PC-3 (cell line): ENCODE data around the gene GFOD1. TPM values are rescaled to one million over a fixed set of nuclear protein-coding genes. Genes with fewer than 3 reads are reported as not detected.

ENCODE experiments used
- ATAC-seq: fragments of 200-7000 bp; cut with Tn5 transposase; 2 replicates; pipeline ENCODE4 v1.9.1; 2020; ENCODE audit warnings: mild to moderate bottlenecking, moderate library complexity
- BruUV-seq: library from RNA; stranded (reverse); fragments of 400-500 nt; replicated peaks from 2 replicates; lab custom pipeline; 2021; lab: Mats Ljungman, UMichigan
- CTCF ChIA-PET: fragments of 300-600 bp; sonication (Branson Sonifier 250); formaldehyde crosslinking; loops from one replicate; lab custom pipeline; 2022; ENCODE audit warnings: antibody characterized with exemption; lab: Charles Lee
- POLR2A ChIA-PET: fragments of 300-600 bp; sonication (Branson Sonifier 250); formaldehyde crosslinking; loops from one replicate; lab custom pipeline; 2022; ENCODE audit warnings: antibody characterized with exemption; ENCODE audit not compliant: unreplicated experiment; lab: Charles Lee
- DNase-seq: peaks from one replicate; pipeline ENCODE4 v3.0.0-alpha.2; 2015
- H2AFZ ChIP-seq: fragments of 300-600 bp; sonication (generic); 2 replicates; pipeline ENCODE4 v1.6.0; 2016; ENCODE audit warnings: antibody characterized with exemption, low read length
- H3F3A ChIP-seq: fragments of 300-600 bp; sonication (generic); one replicate; pipeline ENCODE4 v1.6.0; 2017; ENCODE audit warnings: antibody characterized with exemption, low read length, control low read depth, mild to moderate bottlenecking; ENCODE audit not compliant: unreplicated experiment
- H3K27ac ChIP-seq: fragments of 300-600 bp; sonication (generic); 2 replicates; pipeline ENCODE4 v1.5.1; 2016; ENCODE audit warnings: mild to moderate bottlenecking, low read length
- H3K27me3 ChIP-seq: fragments of 300-600 bp; sonication (generic); 2 replicates; pipeline ENCODE4 v1.6.1; 2016; ENCODE audit warnings: low read length, mixed read lengths
- H3K36me3 ChIP-seq: fragments of 300-600 bp; sonication (generic); 2 replicates; pipeline ENCODE4 v1.6.1; 2016; ENCODE audit warnings: low read depth, mixed run types, low read length, mixed read lengths
- H3K4me1 ChIP-seq: fragments of 300-600 bp; sonication (generic); 2 replicates; pipeline ENCODE4 v1.5.1; 2016; ENCODE audit warnings: low read length; ENCODE audit not compliant: insufficient read depth
- H3K4me2 ChIP-seq: fragments of 300-600 bp; sonication (generic); 2 replicates; pipeline ENCODE4 v1.6.0; 2016; ENCODE audit warnings: low read length
- H3K4me3 ChIP-seq: fragments of 300-600 bp; sonication (generic); 2 replicates; pipeline ENCODE4 v1.5.1; 2016; ENCODE audit warnings: mild to moderate bottlenecking, low read length, mixed read lengths
- H3K79me2 ChIP-seq: fragments of 300-600 bp; sonication (generic); 2 replicates; pipeline ENCODE4 v1.6.1; 2017; ENCODE audit warnings: low read length, mixed read lengths
- H3K9ac ChIP-seq: fragments of 300-600 bp; sonication (generic); 2 replicates; pipeline ENCODE4 v1.6.0; 2016; ENCODE audit warnings: mild to moderate bottlenecking, low read length
- H3K9me2 ChIP-seq: fragments of 300-600 bp; sonication (generic); replicated peaks from 2 replicates; pipeline ENCODE4 v1.6.1; 2016; ENCODE audit warnings: mixed run types, low read length, mixed read lengths
- H3K9me3 ChIP-seq: fragments of 300-600 bp; sonication (generic); 2 replicates; pipeline ENCODE4 v1.6.1; 2016; ENCODE audit warnings: low read length, mixed read lengths
- H4K20me1 ChIP-seq: fragments of 300-600 bp; sonication (generic); 2 replicates; pipeline ENCODE4 v1.6.1; 2016; ENCODE audit warnings: low read length, mixed read lengths
- EZH2 ChIP-seq: fragments of 300-600 bp; sonication (generic); IDR thresholded peaks from one replicate; pipeline ENCODE4 v1.6.1; 2017; ENCODE audit warnings: antibody characterized with exemption, mild to moderate bottlenecking, low read length; ENCODE audit not compliant: unreplicated experiment
- EZH2phosphoT487 ChIP-seq: fragments of 300-600 bp; sonication (generic); IDR thresholded peaks from 2 replicates; pipeline ENCODE4 v1.6.1; 2018; ENCODE audit warnings: mild to moderate bottlenecking, antibody characterized with exemption, low read length, borderline replicate concordance
- intact Hi-C: fragments of 100-400 bp; cut with micrococcal nuclease; formaldehyde crosslinking; loops from 2 replicates; pipeline ENCODE4 v1.9.0; 2023
- total RNA-seq: library from RNA; depleted of rRNA; stranded (reverse); fragments of >200 nt; gene quantifications from 2 replicates; pipeline ENCODE4 v1.2.3, GENCODE V29; 2014
- TF ChIP-seq, protein P1 (sequence below): fragments of 300-600 bp; sonication (generic); conservative IDR thresholded peaks from 2 replicates; pipeline ENCODE4 v1.5.1; 2017; ENCODE audit warnings: antibody characterized with exemption, low read depth, mild to moderate bottlenecking, low read length

Gene GFOD1
- total RNA-seq, 1 experiment from 2014 or later, result 16.0 TPM

GRCh38 chr6:13412639-13413465 is 74.5 kb downstream of the GFOD1 start:
- intact Hi-C loops, result no loop called here
- ChIA-PET CTCF (no interaction called here), POLR2A (no interaction called here)
- TF ChIP-seq EZH2, result no peak
- TF ChIP-seq, protein P1, sequence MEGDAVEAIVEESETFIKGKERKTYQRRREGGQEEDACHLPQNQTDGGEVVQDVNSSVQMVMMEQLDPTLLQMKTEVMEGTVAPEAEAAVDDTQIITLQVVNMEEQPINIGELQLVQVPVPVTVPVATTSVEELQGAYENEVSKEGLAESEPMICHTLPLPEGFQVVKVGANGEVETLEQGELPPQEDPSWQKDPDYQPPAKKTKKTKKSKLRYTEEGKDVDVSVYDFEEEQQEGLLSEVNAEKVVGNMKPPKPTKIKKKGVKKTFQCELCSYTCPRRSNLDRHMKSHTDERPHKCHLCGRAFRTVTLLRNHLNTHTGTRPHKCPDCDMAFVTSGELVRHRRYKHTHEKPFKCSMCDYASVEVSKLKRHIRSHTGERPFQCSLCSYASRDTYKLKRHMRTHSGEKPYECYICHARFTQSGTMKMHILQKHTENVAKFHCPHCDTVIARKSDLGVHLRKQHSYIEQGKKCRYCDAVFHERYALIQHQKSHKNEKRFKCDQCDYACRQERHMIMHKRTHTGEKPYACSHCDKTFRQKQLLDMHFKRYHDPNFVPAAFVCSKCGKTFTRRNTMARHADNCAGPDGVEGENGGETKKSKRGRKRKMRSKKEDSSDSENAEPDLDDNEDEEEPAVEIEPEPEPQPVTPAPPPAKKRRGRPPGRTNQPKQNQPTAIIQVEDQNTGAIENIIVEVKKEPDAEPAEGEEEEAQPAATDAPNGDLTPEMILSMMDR, result no peak
- H2AFZ ChIP-seq, result no peak overlapping the region
- no peak for ATAC-seq
- H3K79me2 ChIP-seq, result no peaks in the 10 kb centered on the region
- H3K4me3 ChIP-seq, result no peak overlapping the region
- H3K36me3 ChIP-seq, result no peaks in the 10 kb centered on the region
- H3F3A ChIP-seq, result no peaks in the 10 kb centered on the region
- no peaks in the 10 kb centered on the region for H4K20me1 ChIP-seq
- H3K9me3 ChIP-seq, result no peaks in the 10 kb centered on the region
- 0 out of 2 replicates have a peak, but pooled peaks cover 4% of the 10 kb centered on the region for H3K4me1 ChIP-seq
- no peaks in the 10 kb centered on the region for H3K9me2 ChIP-seq
- no peak overlapping the region for H3K27ac ChIP-seq
- H3K27me3 ChIP-seq, result no peaks in the 10 kb centered on the region
- no peak for DNase-seq
- no peak overlapping the region for H3K9ac ChIP-seq
- H3K4me2 ChIP-seq, result no peak overlapping the region
- no TSS peak for BruUV-seq

DNA sequence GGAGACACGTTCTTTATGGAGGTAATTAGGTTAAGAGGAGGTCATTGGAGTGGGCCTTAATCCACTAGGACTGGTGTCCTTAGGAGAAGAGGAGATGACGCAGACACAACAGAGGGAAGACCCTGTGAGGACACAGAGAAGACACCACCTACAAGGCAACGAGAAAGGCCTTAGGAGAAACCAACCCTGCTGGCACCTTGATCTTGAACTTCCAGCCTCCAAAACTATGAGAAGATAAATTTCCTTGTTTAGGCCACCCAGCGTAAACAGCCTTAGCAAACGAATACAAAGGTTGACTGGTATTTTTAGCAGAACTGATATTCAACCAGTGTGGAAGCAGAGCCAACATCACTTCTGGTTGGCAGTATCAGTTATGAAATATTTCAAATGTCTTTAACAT is 75.2 kb downstream of the GFOD1 start:
- Histone ChIP-seq H3K79me2 (no peaks in the 10 kb centered on the region), H3K36me3 (no peaks in the 10 kb centered on the region), H3K27ac (no peak overlapping the region), H3F3A (no peaks in the 10 kb centered on the region), H3K9me2 (no peaks in the 10 kb centered on the region), H4K20me1 (no peaks in the 10 kb centered on the region), H3K4me3 (no peak overlapping the region), H3K4me1 (0 out of 2 replicates have a peak, but pooled peaks cover 4% of the 10 kb centered on the region), H3K4me2 (no peak overlapping the region), H2AFZ (no peak overlapping the region), H3K27me3 (no peaks in the 10 kb centered on the region), H3K9me3 (no peaks in the 10 kb centered on the region), H3K9ac (no peak overlapping the region)
- DNase-seq, result no peak
- CTCF ChIA-PET, result interaction anchor here (0.6 kb wide), 1 partner anchor 128 kb away, joined by 3 read pairs; no protein-coding TSS in a partner anchor
- no peak for ATAC-seq
- TF ChIP-seq EZH2phosphoT487 (no peak), EZH2 (no peak)
- TF ChIP-seq, protein P1, result no peak
- no TSS peak for BruUV-seq
- POLR2A ChIA-PET, result no interaction called here
- intact Hi-C loops, result no loop called here

DNA sequence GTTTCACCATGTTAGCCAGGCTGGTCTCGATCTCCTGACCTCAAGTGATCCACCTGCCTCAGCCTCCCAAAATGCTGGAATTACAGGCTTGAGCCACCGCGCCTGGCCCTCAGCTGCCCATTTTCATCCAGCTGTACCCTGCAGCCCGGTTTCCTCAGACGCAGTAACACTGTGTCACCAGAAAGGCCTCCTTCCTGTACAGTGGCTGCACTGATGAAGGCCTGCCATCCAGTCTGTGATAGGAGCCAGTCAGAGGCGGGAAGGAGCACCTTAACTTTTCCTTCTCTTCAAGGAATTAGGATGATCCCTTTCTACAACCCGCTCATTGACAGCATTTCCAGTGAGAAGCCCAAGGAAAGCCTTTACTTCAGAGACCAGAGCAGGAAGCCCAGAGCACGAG is 75.9 kb downstream of the GFOD1 start:
- no peak for ATAC-seq
- intact Hi-C loops, result no loop called here
- TF ChIP-seq EZH2, result no peak
- TF ChIP-seq, protein P1, result no peak
- TF ChIP-seq EZH2phosphoT487, result no peak
- no peaks in the 10 kb centered on the region for H3K27me3 ChIP-seq
- no peaks in the 10 kb centered on the region for H3K36me3 ChIP-seq
- H3K9me2 ChIP-seq, result no peaks in the 10 kb centered on the region
- H3K4me3 ChIP-seq, result no peak overlapping the region
- H3K9ac ChIP-seq, result no peak overlapping the region
- no peak for DNase-seq
- POLR2A ChIA-PET, result no interaction called here
- 0 out of 2 replicates have a peak, but pooled peaks cover 4% of the 10 kb centered on the region for H3K4me1 ChIP-seq
- no peaks in the 10 kb centered on the region for H3F3A ChIP-seq
- no peaks in the 10 kb centered on the region for H3K79me2 ChIP-seq
- CTCF ChIA-PET, result interaction anchor here (0.6 kb wide), 1 partner anchor 128 kb away, joined by 3 read pairs; no protein-coding TSS in a partner anchor
- H4K20me1 ChIP-seq, result no peaks in the 10 kb centered on the region
- no peaks in the 10 kb centered on the region for H3K9me3 ChIP-seq
- no peak overlapping the region for H2AFZ ChIP-seq
- H3K4me2 ChIP-seq, result no peak overlapping the region
- no TSS peak for BruUV-seq
- H3K27ac ChIP-seq, result no peak overlapping the region
